H9 (cell line): ENCODE data around the gene NECTIN1. TPM values are rescaled to one million over a fixed set of nuclear protein-coding genes. Genes with fewer than 3 reads are reported as not detected.
A peak's percentile ranks its signal among the peaks of the same experiment; 100 is the strongest.

Source experiments
- DNase-seq: peaks from one replicate; pipeline ENCODE4 v3.0.0-alpha.2; 2017
- H2AFZ ChIP-seq: one replicate; pipeline ENCODE4 v1.6.1; 2013; ENCODE audit warnings: mild to moderate bottlenecking, low read length, control low read depth, moderate library complexity
- H2AK5ac ChIP-seq: 2 replicates; pipeline ENCODE4 v1.6.1; 2013; ENCODE audit warnings: low read length, control low read depth, mixed read lengths; ENCODE audit not compliant: insufficient read length
- H2BK120ac ChIP-seq: one replicate; pipeline ENCODE4 v1.6.1; 2013; ENCODE audit warnings: low read depth, mild to moderate bottlenecking, low read length, control low read depth, inconsistent platforms; ENCODE audit not compliant: poor library complexity, severe bottlenecking
- H2BK12ac ChIP-seq: 2 replicates; pipeline ENCODE4 v1.6.1; 2013; ENCODE audit warnings: low read length, control low read depth, mixed read lengths, low read depth; ENCODE audit not compliant: insufficient read length
- H2BK15ac ChIP-seq: 2 replicates; pipeline ENCODE4 v1.6.1; 2013; ENCODE audit warnings: low read depth, low read length, control low read depth
- H2BK20ac ChIP-seq: one replicate; pipeline ENCODE4 v1.6.1; 2013; ENCODE audit warnings: low read depth, mild to moderate bottlenecking, low read length, control low read depth, inconsistent platforms; ENCODE audit not compliant: poor library complexity, severe bottlenecking
- H2BK5ac ChIP-seq: 2 replicates; pipeline ENCODE4 v1.6.1; 2013; ENCODE audit warnings: low read length, control low read depth, mixed read lengths; ENCODE audit not compliant: insufficient read length
- H3K14ac ChIP-seq: 2 replicates; pipeline ENCODE4 v1.6.1; 2013; ENCODE audit warnings: low read length, control low read depth; ENCODE audit not compliant: insufficient read depth
- H3K18ac ChIP-seq: 2 replicates; pipeline ENCODE4 v1.6.1; 2013; ENCODE audit warnings: low read depth, mild to moderate bottlenecking, mixed read lengths, low read length, control low read depth; ENCODE audit not compliant: insufficient read length
- H3K23ac ChIP-seq: 2 replicates; pipeline ENCODE4 v1.6.1; 2013; ENCODE audit warnings: low read length, control low read depth, mixed read lengths, low read depth; ENCODE audit not compliant: insufficient read length
- H3K23me2 ChIP-seq: 2 replicates; pipeline ENCODE4 v1.6.1; 2013; ENCODE audit warnings: low read depth, mild to moderate bottlenecking, mixed read lengths, low read length, control low read depth; ENCODE audit not compliant: insufficient read length, poor library complexity, severe bottlenecking
- H3K27ac ChIP-seq: 2 replicates; pipeline ENCODE4 v1.5.1; 2013; ENCODE audit warnings: low read length, control low read depth, mixed read lengths, low read depth; ENCODE audit not compliant: insufficient read length
- H3K27me3 ChIP-seq: 2 replicates; pipeline ENCODE4 v1.6.1; 2013; ENCODE audit warnings: low read length, control low read depth, inconsistent platforms; ENCODE audit not compliant: insufficient read depth
- H3K4ac ChIP-seq: 2 replicates; pipeline ENCODE4 v1.6.1; 2013; ENCODE audit warnings: low read depth, mild to moderate bottlenecking, control low read depth, inconsistent platforms, low read length, moderate library complexity
- H3K4me1 ChIP-seq: 2 replicates; pipeline ENCODE4 v1.6.1; 2013; ENCODE audit warnings: low read length, control low read depth, inconsistent platforms; ENCODE audit not compliant: insufficient read depth
- H3K4me2 ChIP-seq: 2 replicates; pipeline ENCODE4 v1.6.1; 2013; ENCODE audit warnings: low read length, control low read depth, mixed read lengths; ENCODE audit not compliant: insufficient read length, insufficient read depth
- H3K56ac ChIP-seq: 2 replicates; pipeline ENCODE4 v1.6.1; 2013; ENCODE audit warnings: low read depth, mild to moderate bottlenecking, mixed read lengths, low read length, control low read depth; ENCODE audit not compliant: insufficient read length
- H3K79me1 ChIP-seq: 2 replicates; pipeline ENCODE4 v1.6.1; 2013; ENCODE audit warnings: low read depth, mild to moderate bottlenecking, moderate library complexity, low read length, control low read depth, inconsistent platforms; ENCODE audit not compliant: insufficient read depth, poor library complexity, severe bottlenecking
- H3K79me2 ChIP-seq: 2 replicates; pipeline ENCODE4 v1.6.1; 2013; ENCODE audit warnings: low read length, control low read depth, inconsistent platforms; ENCODE audit not compliant: insufficient read depth
- H3K9ac ChIP-seq: 2 replicates; pipeline ENCODE4 v1.6.1; 2013; ENCODE audit warnings: low read length, control low read depth, mixed read lengths; ENCODE audit not compliant: insufficient read length; ENCODE audit errors: extremely low read depth
- H3K9me3 ChIP-seq: one replicate; pipeline ENCODE4 v1.6.1; 2013; ENCODE audit warnings: low read depth, low read length, inconsistent platforms; ENCODE audit not compliant: control insufficient read depth
- H3T11ph ChIP-seq: one replicate; pipeline ENCODE4 v1.6.1; 2013; ENCODE audit warnings: mild to moderate bottlenecking, low read length, control low read depth, inconsistent platforms
- H4K20me1 ChIP-seq: one replicate; pipeline ENCODE4 v1.6.1; 2013; ENCODE audit not compliant: control insufficient read depth, insufficient read length, insufficient read depth
- H4K5ac ChIP-seq: 2 replicates; pipeline ENCODE4 v1.6.1; 2013; ENCODE audit warnings: low read depth, mild to moderate bottlenecking, mixed read lengths, low read length, control low read depth; ENCODE audit not compliant: insufficient read length
- H4K8ac ChIP-seq: replicated peaks from 2 replicates; pipeline ENCODE4 v1.6.1; 2013; ENCODE audit warnings: low read length, control low read depth, mixed read lengths, low read depth; ENCODE audit not compliant: insufficient read length
- H4K91ac ChIP-seq: 2 replicates; pipeline ENCODE4 v1.6.1; 2013; ENCODE audit warnings: low read depth, mild to moderate bottlenecking, moderate library complexity, mixed read lengths, low read length, control low read depth; ENCODE audit not compliant: insufficient read length
- H3K27ac Mint-ChIP-seq, 3 experiments: 2 replicates in 2 of 3; 3 replicates in 1 of 3; pipeline ENCODE4 v1.8.0; 2020 to 2021; ENCODE audit warnings: mixed read lengths in 3 of 3, mild to moderate bottlenecking in 1 of 3, moderate library complexity in 1 of 3
- H3K27me3 Mint-ChIP-seq: 2 replicates; pipeline ENCODE4 v1.8.0; 2021; ENCODE audit warnings: low read depth, mild to moderate bottlenecking, moderate library complexity, mixed read lengths
- H3K36me3 Mint-ChIP-seq, 3 experiments: 2 replicates in 2 of 3; 3 replicates in 1 of 3; pipeline ENCODE4 v1.8.0; 2020 to 2021; ENCODE audit warnings: low read depth in 3 of 3, mixed read lengths in 3 of 3; ENCODE audit not compliant: insufficient read depth in 1 of 3
- H3K4me1 Mint-ChIP-seq, 2 experiments: 2 replicates each; pipeline ENCODE4 v1.8.0; 2020; ENCODE audit warnings: mixed read lengths in 2 of 2
- H3K4me3 Mint-ChIP-seq, 2 experiments: 2 replicates in 1 of 2; 3 replicates in 1 of 2; pipeline ENCODE4 v1.8.0; 2020 to 2021; ENCODE audit warnings: mild to moderate bottlenecking in 2 of 2, mixed read lengths in 2 of 2, moderate library complexity in 1 of 2
- H3K9me3 Mint-ChIP-seq, 2 experiments: 2 replicates in 1 of 2; 3 replicates in 1 of 2; pipeline ENCODE4 v1.8.0; 2020; ENCODE audit warnings: mild to moderate bottlenecking in 2 of 2, mixed read lengths in 2 of 2, moderate library complexity in 1 of 2
- CTCF ChIP-seq: fragments of 200-600 bp; sonication (generic); conservative IDR thresholded peaks from 3 replicates; pipeline ENCODE4 v1.8.0; 2021; ENCODE audit warnings: antibody characterized with exemption, mild to moderate bottlenecking
- WGBS: extraction: QIAGEN DNeasy Blood & Tissue Kit; methylation state at CpG from one replicate; pipeline ENCODE4 v1.1.7; 2013; ENCODE audit warnings: missing lambda C conversion rate, low lambda C conversion rate, mixed read lengths; ENCODE audit not compliant: insufficient read length; ENCODE audit errors: extremely low coverage; 5-methylcytosine and 5-hydroxymethylcytosine counted together
- total RNA-seq: library from RNA; stranded (reverse); gene quantifications from 2 replicates; pipeline ENCODE4 v1.2.1, GENCODE V29; 2021

NECTIN1 gene
- total RNA-seq, 1 experiment from 2014 or later, result 113 TPM

DNA sequence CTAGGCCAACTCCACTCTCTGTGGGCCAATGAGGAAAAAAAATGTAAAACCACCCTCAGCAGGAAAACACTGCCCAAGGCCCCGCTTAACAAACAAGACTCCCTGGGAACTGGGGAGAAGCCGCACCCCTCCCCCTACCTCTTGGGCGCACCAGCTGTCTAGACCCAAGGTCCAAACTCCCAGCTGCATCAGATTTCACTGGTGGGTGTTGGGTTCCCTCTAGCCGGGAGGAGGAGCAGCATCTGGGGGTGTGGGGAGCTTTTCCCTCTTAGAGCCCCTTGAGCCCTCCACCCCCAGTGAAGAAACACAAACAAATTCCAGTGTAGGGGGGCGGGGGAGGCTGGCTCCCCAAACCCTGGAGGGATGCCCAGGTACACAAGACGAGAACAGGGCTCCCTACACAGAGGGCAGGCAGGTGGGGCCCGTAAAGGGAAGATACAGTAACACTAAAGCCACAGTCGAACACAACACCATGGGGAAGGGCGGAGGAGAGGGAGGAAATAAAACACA is 64.9 kb downstream of the NECTIN1 start:
- Histone ChIP-seq H3K4ac (no peak overlapping the region), H2BK20ac (no peak overlapping the region), H4K8ac (no peak overlapping the region), H3K23me2 (no peaks in the 10 kb centered on the region), H3K27me3 (no peaks in the 10 kb centered on the region), H4K91ac (no peak overlapping the region), H3T11ph (no peak overlapping the region), H3K9me3 (no peaks in the 10 kb centered on the region), H3K9ac (no peak overlapping the region), H3K14ac (no peak overlapping the region), H2AK5ac (no peak overlapping the region), H2BK5ac (no peak overlapping the region), H3K79me2 (no peaks in the 10 kb centered on the region), H3K4me1 (no peaks in the 10 kb centered on the region; the same call in 1 of the 2 replicates), H2BK120ac (no peak overlapping the region), H3K4me2 (no peak overlapping the region), H3K18ac (no peak overlapping the region), H2AFZ (no peak overlapping the region), H3K79me1 (no peaks in the 10 kb centered on the region), H3K27ac (no peak overlapping the region), H3K23ac (no peak overlapping the region), H3K56ac (no peak overlapping the region), H2BK12ac (no peak overlapping the region), H4K5ac (no peak overlapping the region), H2BK15ac (no peak overlapping the region), H4K20me1 (no peaks in the 10 kb centered on the region)
- no peak for TF ChIP-seq CTCF
- Mint-ChIP-seq H3K4me3 (no peak overlapping the region; a peak in 1 of 5 replicates), H3K36me3 (peaks cover 2 to 52% (median 21%) of the 10 kb centered on the region in 3 experiments; a peak in 6 of 7 replicates), H3K9me3 (no peaks in the 10 kb centered on the region), H3K4me1 (peaks cover 25 to 32% of the 10 kb centered on the region in 2 experiments), H3K27ac (peak overlapping the region; percentile 3 to 90 (median 69); a peak in 3 of 7 replicates), H3K27me3 (peaks cover 2% of the 10 kb centered on the region; the same call in 1 of the 2 replicates)
- DNase-seq, result no peak
- no CpG with 5 or more reads among the region's 9 CpGs for WGBS
